Measurements from ENCODE around the gene NECAP2. TPM values are rescaled to one million over a fixed set of nuclear protein-coding genes. Genes with fewer than 3 reads are reported as not detected.
"Not testable (repeated sequence)": the region's sequence is repeated elsewhere in the genome, so short reads cannot be mapped to it uniquely, and the experiment has no call there.

The NECAP2 gene
- total and polyA plus RNA-seq, 8 donors: 69.5 to 84.1 (median 77.4) TPM

DNA sequence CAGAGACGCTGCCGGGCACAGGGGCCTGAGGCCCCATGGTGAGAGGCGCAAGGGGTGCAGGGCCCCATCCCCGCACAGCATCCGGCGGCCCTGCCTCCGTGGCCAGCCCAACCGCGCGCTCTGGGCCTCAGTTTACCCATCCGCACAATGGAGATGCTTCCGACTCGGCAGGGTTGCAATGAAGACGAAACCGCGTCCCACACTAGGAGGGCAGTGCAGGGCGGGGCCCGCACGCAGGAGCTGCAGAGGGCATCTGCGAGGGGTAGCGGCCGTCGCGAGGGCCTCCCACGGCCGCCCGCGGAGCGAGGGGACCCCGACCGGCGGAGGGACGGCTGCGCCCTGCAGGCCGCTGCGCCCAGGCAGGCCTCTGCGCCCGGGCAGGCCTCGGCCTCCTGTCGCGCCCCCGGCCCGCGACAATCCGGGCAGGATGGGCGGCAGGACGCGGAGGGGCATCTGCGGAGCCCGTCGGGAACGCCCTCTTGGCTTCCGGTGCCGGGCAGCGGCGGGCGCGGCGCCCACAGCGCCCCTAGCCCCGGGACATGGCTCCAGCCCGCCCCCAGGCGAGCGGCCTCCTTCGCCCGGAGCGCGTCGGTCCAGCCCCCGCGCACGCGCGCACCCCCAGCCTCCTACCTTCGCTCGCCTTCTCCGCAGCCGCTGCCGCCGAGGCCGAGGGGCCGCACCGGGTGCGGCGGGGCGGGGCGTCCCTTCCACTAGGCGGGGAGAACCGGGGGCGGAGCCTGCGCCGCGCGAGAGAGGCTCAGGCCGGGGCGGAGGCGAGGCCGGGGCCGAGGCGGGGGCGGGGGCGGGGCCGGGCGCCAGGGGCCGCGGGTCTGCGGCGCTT lies 58.3 kb downstream of the NECAP2 start:
- no peaks in the 10 kb centered on the region for H3K9me3 ChIP-seq
- intact Hi-C loops (cut with DNase I): no loop called here
- peak overlapping the region; percentile 69 to 74 for H3K27ac ChIP-seq
- peak; percentile 98 for ATAC-seq
- peak overlapping the region; percentile 68 to 76 for H3K4me3 ChIP-seq
- H3K4me1 ChIP-seq: peaks cover 0 to 27% of the 10 kb centered on the region in 2 donors
- no peaks in the 10 kb centered on the region for H3K27me3 ChIP-seq
- DNase-seq: peak; percentile 86 to 98 (median 93)
- no peaks in the 10 kb centered on the region for H3K36me3 ChIP-seq
- TF ChIP-seq, protein P1, sequence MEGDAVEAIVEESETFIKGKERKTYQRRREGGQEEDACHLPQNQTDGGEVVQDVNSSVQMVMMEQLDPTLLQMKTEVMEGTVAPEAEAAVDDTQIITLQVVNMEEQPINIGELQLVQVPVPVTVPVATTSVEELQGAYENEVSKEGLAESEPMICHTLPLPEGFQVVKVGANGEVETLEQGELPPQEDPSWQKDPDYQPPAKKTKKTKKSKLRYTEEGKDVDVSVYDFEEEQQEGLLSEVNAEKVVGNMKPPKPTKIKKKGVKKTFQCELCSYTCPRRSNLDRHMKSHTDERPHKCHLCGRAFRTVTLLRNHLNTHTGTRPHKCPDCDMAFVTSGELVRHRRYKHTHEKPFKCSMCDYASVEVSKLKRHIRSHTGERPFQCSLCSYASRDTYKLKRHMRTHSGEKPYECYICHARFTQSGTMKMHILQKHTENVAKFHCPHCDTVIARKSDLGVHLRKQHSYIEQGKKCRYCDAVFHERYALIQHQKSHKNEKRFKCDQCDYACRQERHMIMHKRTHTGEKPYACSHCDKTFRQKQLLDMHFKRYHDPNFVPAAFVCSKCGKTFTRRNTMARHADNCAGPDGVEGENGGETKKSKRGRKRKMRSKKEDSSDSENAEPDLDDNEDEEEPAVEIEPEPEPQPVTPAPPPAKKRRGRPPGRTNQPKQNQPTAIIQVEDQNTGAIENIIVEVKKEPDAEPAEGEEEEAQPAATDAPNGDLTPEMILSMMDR (IDR thresholded peaks at IDR 0.05): no peak

DNA sequence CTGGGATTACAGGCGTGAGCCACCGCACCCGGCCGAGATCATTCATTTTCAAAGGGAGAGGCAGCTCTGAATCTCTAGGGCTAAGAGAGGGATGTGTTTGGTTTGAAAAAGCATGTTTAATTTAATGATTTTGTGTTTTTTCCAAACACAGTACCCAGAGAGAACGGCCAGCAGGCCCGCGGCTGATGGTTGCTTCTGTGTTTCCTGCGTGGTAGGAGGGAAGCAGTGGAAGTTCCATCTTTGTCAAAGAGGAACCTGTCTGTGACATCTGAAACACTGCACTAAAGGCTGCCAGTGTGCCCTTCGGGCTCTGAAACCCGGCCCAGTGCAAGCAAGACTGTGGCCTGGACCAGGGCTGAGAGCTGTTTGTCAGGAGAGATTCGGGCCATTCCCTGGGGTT lies 59.9 kb downstream of the NECAP2 start:
- H3K27me3 ChIP-seq; intact Hi-C loops (cut with DNase I); ATAC-seq; H3K36me3 ChIP-seq; DNase-seq; H3K9me3 ChIP-seq; H3K4me3 ChIP-seq; H3K27ac ChIP-seq: not testable (repeated sequence)
- peaks cover 0 to 27% of the 10 kb centered on the region in 2 donors for H3K4me1 ChIP-seq

- H3K9me3 ChIP-seq; DNase-seq; H3K4me3 ChIP-seq; H3K36me3 ChIP-seq; intact Hi-C loops (cut with DNase I); ATAC-seq; H3K27me3 ChIP-seq; H3K27ac ChIP-seq: not testable (repeated sequence)
- peaks cover 0 to 27% of the 10 kb centered on the region in 2 donors for H3K4me1 ChIP-seq
Observed at GRCh38 chr1:16500975-16501374, 60.5 kb downstream of the NECAP2 start.

- H3K27me3 ChIP-seq; ATAC-seq; H3K36me3 ChIP-seq; H3K9me3 ChIP-seq; DNase-seq; H3K27ac ChIP-seq; intact Hi-C loops (cut with DNase I); H3K4me3 ChIP-seq: not testable (repeated sequence)
- H3K4me1 ChIP-seq: peaks cover 0 to 27% of the 10 kb centered on the region in 2 donors
Observed at GRCh38 chr1:16501446-16501845, 60.9 kb downstream of the NECAP2 start.

DNA sequence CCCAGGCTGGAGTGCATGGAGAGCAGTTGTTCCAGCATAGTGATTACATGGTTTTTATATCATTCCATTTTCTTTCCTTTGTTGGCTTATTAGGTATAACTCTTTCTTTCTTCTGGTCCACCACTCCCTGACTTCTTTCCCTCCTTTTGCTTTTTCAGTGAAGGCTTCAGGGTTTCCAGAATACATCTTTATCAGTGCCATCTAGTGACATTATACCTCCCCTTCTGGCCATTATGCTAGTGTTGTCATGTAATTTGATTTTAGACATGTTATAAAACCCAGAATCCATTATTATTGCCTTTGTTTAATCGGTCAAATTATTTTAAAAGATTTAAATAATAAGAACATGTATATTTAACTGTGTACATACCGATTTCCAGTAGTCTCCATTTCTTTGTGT lies 63.0 kb downstream of the NECAP2 start:
- DNase-seq (no peak), ATAC-seq (no peak)
- Histone ChIP-seq H3K4me3 (no peak overlapping the region), H3K36me3 (no peaks in the 10 kb centered on the region), H3K4me1 (peaks cover 0 to 18% of the 10 kb centered on the region in 2 donors), H3K9me3 (peaks cover 0 to 4% of the 10 kb centered on the region in 2 donors), H3K27ac (no peak overlapping the region), H3K27me3 (no peaks in the 10 kb centered on the region)
- intact Hi-C loops (cut with DNase I): no loop called here
- TF ChIP-seq, protein P1 (IDR thresholded peaks at IDR 0.05): no peak

DNA sequence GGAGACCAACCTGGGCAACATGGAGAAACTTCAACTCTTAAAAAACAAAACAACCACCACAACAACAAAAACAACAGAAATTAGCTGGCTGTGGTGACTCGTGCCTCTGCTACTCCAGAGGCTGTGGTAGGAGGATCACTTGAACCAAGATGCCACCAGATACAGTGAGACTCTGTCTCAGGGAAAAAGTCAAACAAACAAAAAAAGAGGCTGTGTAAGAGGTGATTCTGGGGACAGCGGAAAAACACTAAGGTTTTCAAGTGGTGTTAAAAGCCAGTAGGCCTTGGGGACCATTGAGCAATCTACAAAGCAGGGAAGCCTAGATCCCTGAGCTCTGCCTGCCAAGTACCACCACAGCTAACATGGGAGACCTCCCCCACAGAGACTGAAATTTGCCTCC lies 65.3 kb downstream of the NECAP2 start:
- H3K9me3 ChIP-seq; H3K27me3 ChIP-seq; H3K4me3 ChIP-seq; H3K27ac ChIP-seq; DNase-seq; intact Hi-C loops (cut with DNase I); ATAC-seq; H3K4me1 ChIP-seq; H3K36me3 ChIP-seq: not testable (repeated sequence)

- intact Hi-C loops (cut with DNase I); DNase-seq; H3K36me3 ChIP-seq; H3K4me1 ChIP-seq; ATAC-seq; H3K9me3 ChIP-seq; H3K4me3 ChIP-seq; H3K27ac ChIP-seq; H3K27me3 ChIP-seq: not testable (repeated sequence)
Observed at GRCh38 chr1:16506364-16507136, 66.0 kb downstream of the NECAP2 start.

DNA sequence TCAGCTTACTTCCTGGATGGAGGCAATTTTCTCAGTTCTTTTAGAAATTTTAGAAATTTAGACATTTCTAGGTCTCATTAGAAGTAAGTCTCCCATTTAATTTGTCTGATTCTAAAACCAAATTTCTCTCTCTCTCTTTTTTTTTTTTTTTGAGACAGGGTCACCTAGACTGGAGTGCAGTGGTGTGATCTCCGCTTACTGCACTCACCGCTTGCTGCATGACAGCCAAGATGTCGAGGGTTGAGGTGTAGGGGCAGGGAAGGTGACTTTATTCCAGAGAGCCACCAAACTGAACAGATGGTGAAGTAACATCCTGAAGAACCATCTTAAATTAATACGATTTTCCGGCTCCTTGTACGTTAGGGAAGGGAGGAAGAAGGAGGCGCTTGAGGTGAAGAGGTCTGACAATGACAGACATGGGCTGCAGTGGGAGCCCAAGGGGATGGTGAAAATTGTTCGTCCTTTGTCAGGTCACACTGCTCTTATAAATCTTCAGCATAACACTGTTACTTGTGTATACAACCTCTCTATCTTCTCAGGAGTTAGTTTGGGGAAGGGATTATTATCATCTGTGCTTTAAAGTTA lies 68.4 kb downstream of the NECAP2 start:
- H3K9me3 ChIP-seq; intact Hi-C loops (cut with DNase I); DNase-seq; H3K27ac ChIP-seq; H3K27me3 ChIP-seq; H3K36me3 ChIP-seq; H3K4me1 ChIP-seq; ATAC-seq; H3K4me3 ChIP-seq: not testable (repeated sequence)
